ENCODE data around the gene SUN5. TPM values are rescaled to one million over a fixed set of nuclear protein-coding genes. Genes with fewer than 3 reads are reported as not detected.

SUN5 gene
- total RNA-seq, 3 donors from 2014 or later, result not detected

GRCh38 chr20:33012327-33013189, 8.3 kb upstream of the SUN5 start:
- no peak for DNase-seq
- no peaks in the 10 kb centered on the region for H3K36me3 ChIP-seq (ENCODE audit: low read depth)

GRCh38 chr20:33010674-33011449, 6.6 kb upstream of the SUN5 start:
- ATAC-seq (no peak), DNase-seq (no peak)
- Histone ChIP-seq H3K4me3 (no peak overlapping the region), H3K9me3 (no peaks in the 10 kb centered on the region), H3K36me3 (ENCODE audit: low read depth) (no peaks in the 10 kb centered on the region), H3K4me1 (ENCODE audit: low read depth) (no peaks in the 10 kb centered on the region)
- no peak for TF ChIP-seq CTCF (IDR thresholded peaks at IDR 0.05)
- intact Hi-C loops (cut with DNase I, micrococcal nuclease), result no loop called here

More at GRCh38 chr20:33012327-33013189, 8.3 kb upstream of the SUN5 start:
- H3K9me3 ChIP-seq, result no peaks in the 10 kb centered on the region
- no peaks in the 10 kb centered on the region for H3K4me1 ChIP-seq (ENCODE audit: low read depth)
- no peak for ATAC-seq
- no peak for TF ChIP-seq CTCF (IDR thresholded peaks at IDR 0.05)
- intact Hi-C loops (cut with DNase I, micrococcal nuclease), result no loop called here
- H3K4me3 ChIP-seq, result no peak overlapping the region

GRCh38 chr20:33010133-33010504, 5.9 kb upstream of the SUN5 start:
- Histone ChIP-seq H3K4me3 (no peak overlapping the region), H3K36me3 (ENCODE audit: low read depth) (no peaks in the 10 kb centered on the region), H3K9me3 (no peaks in the 10 kb centered on the region), H3K4me1 (ENCODE audit: low read depth) (no peaks in the 10 kb centered on the region)
- no peak for TF ChIP-seq CTCF (IDR thresholded peaks at IDR 0.05)
- DNase-seq, result no peak
- intact Hi-C loops (cut with DNase I, micrococcal nuclease), result no loop called here
- ATAC-seq, result no peak

GRCh38 chr20:33009214-33010132, 5.2 kb upstream of the SUN5 start:
- intact Hi-C loops (cut with DNase I, micrococcal nuclease), result no loop called here
- TF ChIP-seq CTCF (IDR thresholded peaks at IDR 0.05), result no peak
- Histone ChIP-seq H3K4me1 (ENCODE audit: low read depth) (no peaks in the 10 kb centered on the region), H3K9me3 (no peaks in the 10 kb centered on the region), H3K4me3 (no peak overlapping the region), H3K36me3 (ENCODE audit: low read depth) (no peaks in the 10 kb centered on the region)
- DNase-seq, result no peak
- no peak for ATAC-seq

Data from mucosa of descending colon (tissue), 3 donors.